HG02870 (cell line): ENCODE measurements around the gene UBE2E2.
A peak's percentile ranks its signal among the peaks of the same experiment; 100 is the strongest.

Experiments used
- ATAC-seq: cut with Tn5 transposase; IDR thresholded peaks from one replicate; pipeline ENCODE4 v1.9.1; 2021; ENCODE audit warnings: mild to moderate bottlenecking, moderate library complexity; ENCODE audit not compliant: unreplicated experiment

The UBE2E2 gene

DNA sequence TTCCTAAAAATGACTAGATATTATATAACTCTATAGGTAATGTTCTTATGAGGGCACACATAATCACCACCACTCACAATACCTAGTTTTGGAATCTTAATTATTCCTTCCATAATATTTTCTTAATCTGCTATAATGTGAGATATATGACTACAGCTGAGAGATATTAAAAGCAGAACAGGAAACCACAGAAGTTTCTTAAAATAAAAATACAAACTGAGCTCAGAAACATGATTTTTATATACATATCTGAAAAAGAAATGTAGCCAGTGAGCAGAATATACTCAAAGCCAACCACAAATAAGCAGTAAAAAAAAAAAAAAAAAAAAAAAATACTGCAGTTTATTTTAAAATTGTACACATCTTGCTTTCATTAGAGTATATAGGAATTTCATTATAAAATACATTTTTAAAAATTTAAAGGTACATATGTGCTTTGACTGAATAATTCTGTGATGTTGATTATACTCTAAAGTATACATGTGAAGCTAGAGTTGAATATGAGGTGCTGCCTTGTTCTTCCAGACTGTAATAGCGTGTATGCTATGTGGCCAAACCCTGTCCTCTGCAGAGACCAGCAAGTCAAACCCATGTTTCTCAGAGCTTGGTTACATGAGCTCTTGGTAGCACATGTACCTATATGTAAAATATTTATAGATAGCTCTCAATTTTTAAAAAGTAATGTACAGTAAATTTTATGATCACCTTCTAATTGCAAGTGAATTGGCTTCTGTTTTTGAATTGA, 175.0 kb downstream of the UBE2E2 start:
- ATAC-seq: peak; percentile 48

DNA sequence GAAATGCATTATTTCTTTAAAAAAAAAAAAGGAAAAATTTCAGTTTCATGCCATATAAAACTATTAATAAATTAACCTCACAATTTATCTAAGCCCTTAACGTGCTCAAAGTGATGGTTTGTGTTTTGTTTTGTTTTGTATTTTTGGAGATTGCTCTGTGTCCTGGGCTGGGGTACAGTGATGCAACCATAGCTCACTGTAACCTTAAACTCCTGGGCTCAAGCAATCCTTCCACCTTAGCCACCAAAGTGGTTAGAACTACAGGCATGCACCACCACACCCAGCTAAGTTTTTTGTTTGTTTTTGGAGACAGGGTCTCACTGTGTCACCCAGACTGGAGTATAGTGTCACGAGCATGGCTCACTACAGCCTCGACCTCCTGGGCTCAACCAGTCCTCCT, 180.7 kb downstream of the UBE2E2 start:
- no peak for ATAC-seq

DNA sequence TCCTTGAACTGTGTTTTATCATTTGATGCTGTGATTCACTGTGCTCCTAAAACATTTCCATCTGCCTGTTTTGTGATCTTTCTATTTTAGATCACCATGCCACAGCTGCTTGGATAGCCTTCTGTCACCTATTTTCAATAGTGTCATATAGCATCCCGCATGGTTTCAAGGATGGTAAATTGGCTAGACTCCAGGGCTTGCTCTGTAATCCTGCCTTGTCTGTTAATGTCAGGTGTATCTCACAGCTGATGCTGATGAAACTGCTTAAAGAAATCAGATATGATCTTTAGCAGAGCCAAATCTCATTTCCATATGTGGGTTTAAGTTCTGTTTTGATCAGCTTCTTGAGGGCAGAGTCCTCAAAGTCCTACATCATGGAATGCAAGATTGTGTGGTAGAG, 182.2 kb downstream of the UBE2E2 start:
- no peak for ATAC-seq

DNA sequence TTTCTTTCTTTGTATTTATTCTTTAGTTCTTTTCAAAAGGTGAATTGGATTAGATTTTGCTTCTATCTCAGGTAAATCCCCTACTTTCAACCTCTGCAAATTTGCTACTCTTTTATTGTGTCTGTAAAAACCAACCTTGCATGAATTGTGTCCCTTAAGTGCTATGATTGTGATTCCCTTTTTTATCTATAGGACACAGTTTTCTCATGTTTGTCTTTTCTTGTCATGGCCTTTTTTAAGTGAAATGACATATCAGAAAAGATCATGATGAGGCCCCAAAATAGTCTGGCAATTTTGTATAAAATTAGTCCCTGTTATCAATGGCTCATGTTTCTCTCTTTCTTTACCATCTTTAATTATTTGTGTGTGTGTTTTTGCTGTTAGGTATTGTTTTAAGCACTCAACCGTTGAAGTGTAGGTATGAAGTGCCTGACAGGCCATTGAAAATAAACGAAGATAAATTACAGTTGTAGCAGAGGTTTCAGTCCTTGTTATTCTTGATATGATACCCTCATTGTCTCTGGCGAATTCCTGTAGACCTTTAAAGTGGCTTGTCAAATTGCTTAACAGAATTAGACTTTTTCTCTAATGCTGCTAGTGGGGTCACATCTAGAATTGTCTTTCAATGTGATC, 184.3 kb downstream of the UBE2E2 start:
- ATAC-seq: no peak

DNA sequence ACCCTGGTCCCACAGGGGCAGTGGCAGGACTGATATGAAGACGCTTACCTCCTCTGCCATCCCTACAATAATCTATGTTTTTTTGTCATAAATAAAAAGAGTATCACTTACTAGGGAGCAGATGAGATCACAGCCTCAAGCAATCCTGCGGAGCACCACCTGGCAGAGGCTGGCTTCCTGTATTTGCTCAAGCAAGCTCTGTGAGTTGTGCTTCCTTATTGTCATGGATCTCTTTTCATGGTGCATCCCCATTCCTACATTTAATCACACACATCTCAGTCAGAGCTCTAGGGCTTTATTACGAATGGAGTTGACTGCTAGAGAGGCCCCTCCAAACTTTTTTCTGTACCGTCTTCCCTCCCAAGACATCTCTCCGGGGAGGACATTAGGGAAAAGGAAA, 186.0 kb downstream of the UBE2E2 start:
- ATAC-seq: no peak

DNA sequence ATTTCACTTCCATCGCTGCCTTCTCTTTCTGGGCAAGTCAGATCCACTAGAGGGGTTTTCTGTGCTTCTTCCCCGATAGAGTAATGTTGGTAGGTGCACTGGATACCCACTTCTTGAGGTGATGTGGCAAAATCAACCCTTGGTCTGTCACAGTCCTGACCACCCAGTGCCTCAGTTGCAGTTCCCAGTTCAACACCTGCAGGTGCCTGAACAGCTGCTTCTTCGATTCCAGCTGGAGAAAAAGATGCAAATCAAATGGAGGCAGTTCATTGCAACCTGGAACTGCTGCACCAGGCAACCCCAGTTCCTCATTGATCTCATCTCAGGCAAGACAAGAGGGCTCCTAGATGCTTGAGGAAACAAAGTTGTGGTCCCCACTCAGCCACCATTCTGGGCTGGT, 186.6 kb downstream of the UBE2E2 start:
- peak; percentile 38 for ATAC-seq

DNA sequence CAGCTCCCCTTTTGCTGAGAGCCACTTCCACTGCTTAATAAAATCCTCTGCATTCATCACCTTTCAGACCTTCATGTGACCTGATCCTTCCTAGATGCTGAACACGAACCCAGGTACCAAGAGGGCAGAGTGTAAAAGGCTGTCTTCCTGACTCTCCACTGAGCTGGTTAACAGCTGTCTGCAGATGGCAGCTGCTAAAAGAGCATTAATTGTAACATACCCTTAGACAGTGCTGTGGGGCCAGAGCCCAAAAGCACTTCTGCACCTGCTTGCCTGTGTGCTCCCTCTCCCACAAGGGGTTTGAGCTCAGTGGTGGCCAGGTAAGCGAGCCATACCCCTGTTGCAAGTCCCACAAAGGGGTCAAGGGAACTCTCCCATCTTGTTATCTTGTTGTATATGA, 187.3 kb downstream of the UBE2E2 start:
- ATAC-seq: no peak

DNA sequence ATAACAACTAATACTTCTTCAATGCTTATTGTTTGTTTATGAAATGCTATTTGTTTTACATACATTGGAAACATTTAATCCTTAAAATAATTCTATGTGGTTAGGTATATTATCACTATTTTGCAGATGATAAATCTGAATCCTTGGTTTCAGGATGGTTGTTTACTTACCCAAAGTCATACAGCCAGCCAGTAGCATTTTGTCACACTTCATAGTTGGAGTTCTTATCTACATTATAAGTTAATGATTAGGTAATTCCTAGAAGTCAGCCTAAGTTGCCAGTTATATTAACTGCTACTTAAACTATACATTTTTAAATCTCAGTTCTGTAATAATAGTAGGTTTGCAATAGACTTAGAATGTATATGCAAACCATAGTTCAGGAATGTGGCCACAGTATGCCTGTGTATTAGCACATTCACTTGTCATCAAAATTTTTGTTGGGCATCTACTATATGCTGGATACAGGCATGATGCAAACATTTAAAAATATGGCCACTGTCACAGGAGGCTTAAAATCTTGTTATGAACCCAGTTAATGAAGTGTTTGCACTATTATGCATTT, 187.9 kb downstream of the UBE2E2 start:
- no peak for ATAC-seq

DNA sequence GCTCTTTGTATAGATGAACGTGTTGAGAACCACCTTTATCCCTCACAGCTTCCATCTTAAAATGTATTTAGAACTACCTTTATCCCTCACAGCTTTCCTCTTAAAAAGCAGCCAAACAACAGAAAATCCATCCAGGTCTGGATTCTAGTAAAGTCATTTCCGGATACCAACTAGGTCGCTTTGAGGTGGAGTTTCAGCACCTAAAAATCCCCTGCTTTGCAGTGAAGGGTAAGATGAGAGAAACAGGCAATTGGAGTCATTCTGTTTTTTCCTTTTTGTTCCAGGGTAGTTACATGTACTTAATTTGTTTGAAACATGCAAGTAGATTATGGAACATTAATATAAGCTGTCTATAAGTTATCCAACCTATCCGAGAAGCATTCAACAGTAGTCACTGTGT, 192.0 kb downstream of the UBE2E2 start:
- peak; percentile 77 for ATAC-seq

DNA sequence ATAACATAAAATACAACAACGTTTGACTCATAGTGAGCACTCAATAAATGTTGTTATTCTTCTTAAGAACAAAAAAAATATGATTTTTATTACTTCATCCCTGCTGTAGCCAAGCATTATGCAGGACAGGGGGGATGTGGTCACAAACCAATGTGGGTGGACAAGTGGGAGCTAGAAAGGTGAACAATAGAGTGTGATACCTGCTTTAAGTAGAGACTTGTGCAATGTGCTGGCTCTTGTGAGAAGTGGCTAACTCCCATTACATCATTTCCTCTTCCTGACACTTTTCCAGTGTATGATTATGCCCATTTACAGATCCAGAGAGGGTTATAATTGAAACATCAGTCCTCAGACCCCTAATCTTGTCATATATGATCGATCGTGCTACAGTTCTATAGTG, 193.6 kb downstream of the UBE2E2 start:
- no peak for ATAC-seq

DNA sequence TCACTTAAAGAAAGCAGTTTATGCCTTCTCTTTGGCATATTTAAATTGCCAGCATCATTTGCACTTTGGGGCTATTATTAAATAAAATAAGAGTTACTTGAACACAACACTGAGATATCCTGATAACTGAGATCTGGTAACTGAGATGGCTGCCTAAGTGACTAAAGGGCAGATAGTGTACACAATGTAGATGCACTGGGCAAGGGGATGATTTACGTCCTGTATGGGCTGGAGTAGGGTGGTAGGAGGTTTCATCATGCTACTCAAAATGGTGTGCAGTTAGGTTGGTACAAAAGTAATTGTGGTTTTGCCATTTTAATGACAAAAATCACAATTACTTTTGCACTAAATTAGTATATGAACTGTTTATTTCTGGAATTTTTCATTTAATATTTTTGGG, 196.1 kb downstream of the UBE2E2 start:
- no peak for ATAC-seq

DNA sequence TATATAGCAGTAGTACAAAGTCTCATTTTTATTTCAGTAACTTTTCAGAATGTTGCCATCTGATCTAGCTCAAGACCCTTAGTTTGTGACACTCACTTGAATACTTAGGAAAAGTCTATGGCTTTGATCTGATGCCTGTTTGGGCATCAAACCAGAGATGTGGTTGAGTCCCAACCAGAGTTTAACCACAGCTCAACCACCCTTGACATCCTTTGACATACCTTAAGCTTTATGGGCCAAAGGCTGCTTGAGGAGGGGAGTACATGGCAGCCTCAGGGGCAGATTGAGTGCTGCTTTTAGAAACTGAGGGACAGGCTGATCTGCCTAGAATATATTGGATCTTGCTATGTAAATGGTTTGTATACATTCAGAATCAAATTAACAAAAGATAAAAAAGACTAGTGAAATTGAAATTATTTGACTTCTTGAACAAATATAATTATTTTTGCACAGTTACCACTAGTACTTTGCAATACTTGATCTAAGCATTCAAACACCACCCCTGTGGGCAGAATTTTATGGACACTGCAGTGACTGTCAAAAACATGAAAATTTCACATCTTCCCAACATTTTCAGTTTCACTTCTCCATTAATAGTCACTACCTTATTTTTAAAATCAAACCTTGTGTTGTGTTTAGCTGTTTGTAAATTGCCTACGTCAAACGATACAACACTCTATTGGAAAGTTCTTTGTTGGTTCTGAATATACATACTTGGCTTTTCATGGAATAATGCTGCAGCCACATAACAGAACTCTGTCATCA, 199.8 kb downstream of the UBE2E2 start:
- no peak for ATAC-seq

DNA sequence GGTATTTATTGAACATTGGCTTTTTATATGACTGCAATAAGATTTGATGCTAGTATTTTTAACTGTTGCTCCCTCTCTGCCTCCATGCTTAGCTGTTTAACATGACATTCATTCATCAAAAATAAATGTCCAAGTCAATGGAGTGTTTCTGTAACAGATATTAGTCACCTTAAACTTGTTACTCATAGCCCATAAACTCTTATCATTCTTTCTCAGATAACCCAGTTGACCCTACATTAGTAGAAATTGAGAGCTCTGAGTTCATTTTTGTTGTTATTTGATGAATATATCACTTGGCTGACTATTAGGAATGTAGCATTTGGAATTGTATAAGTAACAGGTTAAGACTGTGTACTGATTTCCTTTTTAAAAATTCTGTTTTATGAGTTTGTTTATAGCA, 201.1 kb downstream of the UBE2E2 start:
- peak; percentile 42 for ATAC-seq

DNA sequence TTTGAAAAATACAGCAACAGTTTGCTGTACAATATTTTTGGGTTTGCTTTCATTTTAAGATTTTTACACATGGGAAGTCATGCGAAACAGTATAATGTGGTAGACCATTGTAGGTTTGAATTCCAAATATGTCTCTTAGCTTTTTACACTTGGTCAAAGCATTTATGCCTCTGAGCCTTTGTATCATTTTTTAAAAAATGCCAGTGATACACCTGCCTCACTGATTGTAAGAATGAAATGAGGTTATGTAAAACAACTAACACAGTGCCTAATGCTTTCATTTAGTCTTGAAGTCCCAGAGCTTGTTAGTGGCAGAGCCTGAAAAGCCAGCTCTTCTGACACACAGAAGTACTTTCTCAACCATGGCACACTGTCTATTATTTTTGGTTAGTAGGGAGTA, 202.0 kb downstream of the UBE2E2 start:
- peak; percentile 47 for ATAC-seq

DNA sequence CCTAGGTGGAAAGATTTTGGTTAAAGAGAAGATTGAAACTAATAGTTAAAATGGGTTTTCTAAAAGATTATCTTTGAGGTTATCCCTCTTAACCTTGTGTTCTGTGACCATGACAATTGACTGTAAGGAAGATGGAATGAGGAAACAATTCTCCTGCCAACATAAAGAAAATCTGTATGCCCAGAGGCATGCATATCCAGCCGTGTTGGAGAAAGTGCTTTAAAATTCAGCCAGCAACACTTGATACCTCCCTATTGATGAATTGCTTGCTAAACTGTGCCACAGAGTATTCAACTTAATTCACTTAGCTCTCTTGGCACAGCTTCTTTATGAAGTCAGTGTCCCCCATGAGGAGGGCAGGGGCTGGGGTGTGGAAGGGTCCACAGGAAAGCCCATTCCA, 203.5 kb downstream of the UBE2E2 start:
- no peak for ATAC-seq

DNA sequence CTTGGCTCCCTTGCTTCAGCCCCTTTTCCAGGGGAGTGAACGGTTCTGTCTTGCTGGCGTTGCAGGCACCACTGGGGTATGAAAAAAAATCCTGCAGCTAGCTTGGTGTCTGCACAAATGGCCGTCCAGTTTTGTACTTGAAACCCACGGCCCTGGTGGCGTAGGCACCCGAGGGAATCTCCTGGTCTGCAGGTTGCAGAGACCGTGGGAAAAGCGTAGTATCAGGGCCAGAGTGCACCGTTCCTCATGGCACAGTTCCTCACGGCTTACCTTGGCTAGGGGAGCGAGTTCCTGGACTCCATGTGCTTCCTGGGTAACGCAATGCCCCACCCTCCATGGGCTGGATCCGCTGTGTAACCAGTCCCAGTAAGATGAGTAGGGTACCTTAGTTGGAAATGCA, 214.9 kb downstream of the UBE2E2 start:
- no peak for ATAC-seq

DNA sequence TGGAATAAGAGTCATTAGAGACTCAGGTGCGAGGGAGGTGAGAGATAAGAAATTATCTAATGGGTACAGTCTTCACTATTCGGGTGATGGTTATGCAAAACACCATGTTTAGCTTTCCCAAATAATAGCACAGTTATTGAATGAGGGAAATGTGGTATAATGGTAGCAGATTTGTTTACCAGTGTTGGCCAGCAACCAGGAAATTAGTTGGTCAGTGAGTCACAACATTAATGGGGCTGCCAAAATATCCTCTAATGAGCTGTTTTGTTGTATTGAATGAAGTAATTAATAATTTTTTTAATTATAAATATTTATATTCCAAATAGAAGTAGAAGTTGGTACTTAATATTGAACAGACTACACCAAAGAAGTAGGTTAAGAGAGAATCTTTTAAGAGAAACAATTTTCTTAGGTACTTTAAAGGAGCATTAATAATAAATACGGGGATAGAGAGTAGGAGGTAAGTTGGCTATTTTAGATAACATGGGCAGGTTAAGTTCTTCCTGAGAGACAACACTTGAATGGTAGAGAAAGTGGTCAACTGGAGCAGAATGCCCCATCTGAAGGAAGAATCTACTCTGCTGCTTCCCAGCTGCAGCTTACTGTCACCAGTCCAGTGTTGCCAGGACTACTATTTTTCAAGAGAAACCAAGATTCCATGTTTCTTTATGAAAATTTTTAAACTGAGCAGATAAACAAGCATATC, 218.8 kb downstream of the UBE2E2 start:
- peak; percentile 29 for ATAC-seq

DNA sequence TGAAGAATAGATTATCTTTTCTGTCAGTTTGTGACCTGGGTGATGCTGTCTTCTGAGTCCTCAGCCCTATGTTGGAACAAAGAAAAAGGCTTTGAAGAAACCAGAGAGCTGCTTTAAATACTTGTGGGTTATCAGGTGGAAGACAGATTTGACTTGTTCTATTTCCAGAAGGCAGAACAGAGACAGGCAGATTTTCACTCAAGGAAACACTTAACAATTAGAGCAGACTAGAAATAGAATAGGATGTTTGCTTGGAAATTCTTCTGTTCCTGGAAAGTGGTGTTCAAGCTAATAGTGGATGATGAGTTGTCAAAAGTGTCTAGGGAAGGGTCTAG, 219.4 kb downstream of the UBE2E2 start:
- ATAC-seq: peak; percentile 93

DNA sequence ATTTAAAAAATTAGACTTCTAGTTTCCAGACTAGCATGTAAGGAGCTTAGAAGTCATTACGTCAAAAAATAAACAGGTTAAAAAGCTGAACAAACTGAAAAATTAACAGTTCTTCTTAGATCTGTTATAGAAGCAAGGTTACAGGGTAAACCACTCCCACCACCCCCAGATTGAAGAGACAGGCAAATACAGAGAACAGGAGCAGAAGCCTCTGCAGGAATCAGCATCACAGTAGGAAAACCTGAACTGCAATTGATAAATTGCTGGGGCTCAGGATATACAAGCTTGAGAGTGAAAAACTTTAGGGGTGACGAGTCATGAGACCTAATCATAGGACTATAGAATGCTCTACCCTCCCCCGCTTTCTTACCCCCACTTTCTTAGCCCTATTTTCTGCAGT, 222.3 kb downstream of the UBE2E2 start:
- no peak for ATAC-seq

DNA sequence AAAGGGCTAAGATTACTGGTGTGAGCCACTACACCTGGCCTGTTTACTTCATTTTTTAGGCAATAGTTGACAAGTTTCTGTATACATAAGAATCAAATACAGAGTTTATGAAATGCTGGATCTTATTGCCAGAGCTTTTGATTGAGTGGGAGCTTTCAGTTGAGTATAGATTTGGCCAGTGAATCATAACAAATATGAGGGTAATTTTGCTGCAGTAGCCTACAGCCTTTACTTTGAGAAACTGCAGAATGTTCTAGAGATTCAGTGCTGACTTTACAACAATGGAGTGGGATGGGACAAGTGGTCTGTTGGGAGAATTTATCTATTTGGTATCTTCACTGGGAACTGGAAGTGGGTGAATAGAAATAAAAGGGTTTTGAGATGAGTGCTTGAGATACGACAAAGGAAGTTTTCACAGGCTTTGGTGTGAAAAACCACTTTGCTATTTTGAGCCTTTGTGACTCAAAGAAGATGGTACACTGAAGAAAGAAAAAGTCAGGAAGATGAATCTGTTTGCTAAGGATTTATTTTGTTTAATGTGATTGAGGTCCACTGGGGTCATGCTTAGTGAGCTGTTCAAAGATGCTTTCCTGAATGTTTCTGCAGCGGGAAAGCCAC, 227.8 kb downstream of the UBE2E2 start:
- ATAC-seq: peak; percentile 41

DNA sequence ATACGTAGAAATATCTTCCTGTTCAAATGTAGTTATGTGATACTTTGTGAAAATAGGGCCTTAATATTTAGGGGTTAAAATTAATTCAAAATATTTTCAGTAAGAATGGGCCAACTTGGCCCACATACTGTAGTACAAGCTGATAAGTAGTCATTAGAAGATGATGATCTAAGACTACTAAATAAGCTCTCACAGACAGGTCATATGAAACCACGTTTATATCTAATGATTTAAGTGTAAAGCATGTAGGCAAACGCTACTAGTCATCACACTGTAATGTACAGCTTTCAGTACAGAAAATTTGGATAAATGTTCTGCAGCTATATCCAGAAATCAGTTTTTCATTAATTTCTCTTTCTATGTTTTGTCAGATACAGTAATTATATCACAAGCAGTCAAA, 228.6 kb downstream of the UBE2E2 start:
- no peak for ATAC-seq
